ENCODE results near the gene NOD2. TPM values are rescaled to one million over a fixed set of nuclear protein-coding genes. Genes with fewer than 3 reads are reported as not detected.

Gene NOD2
- total RNA-seq, 1 experiment from 2014 or later: 5.4 TPM

DNA sequence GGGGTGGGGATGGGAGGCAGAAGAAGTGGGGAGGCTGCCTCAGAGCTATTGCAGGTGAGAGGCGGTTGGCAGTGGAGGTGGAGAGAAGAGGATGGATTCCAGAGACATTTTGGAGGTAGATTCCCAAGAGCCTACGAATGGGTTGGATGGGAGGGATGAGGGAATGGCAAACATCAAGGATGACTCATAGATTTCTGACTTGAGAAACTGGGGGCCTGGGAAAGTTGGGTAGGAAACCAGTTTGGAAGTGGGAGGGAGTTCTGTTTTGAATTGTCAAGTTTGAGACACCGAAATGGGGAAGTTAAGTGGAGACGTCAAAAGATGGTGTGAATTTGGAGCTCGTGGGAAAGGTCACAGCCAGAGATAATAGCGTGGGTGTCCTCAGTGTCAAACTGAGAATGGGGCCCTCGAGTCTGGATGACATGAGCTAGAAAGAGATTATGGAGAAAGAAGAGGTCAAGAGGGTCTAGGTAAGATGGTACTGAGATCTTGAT is 42.3 kb downstream of the NOD2 start (continued):
- TF ChIP-seq YY1 (IDR thresholded peaks at IDR 0.05; ENCODE audit: extremely low read depth, insufficient replicate concordance, low read depth, low read length) (no peak), CBX3 (IDR thresholded peaks at IDR 0.05; ENCODE audit: low read depth) (no peak), SP1 (IDR thresholded peaks at IDR 0.05; ENCODE audit: low read depth) (no peak), SIN3A (IDR thresholded peaks at IDR 0.05; ENCODE audit: low read depth) (no peak), SRF (IDR thresholded peaks at IDR 0.05; ENCODE audit: low read depth) (no peak), CEBPB (IDR thresholded peaks at IDR 0.05; ENCODE audit: low read depth) (no peak), EGR1 (IDR thresholded peaks at IDR 0.05; ENCODE audit: low read depth) (no peak)
- TF ChIP-seq, protein P1, sequence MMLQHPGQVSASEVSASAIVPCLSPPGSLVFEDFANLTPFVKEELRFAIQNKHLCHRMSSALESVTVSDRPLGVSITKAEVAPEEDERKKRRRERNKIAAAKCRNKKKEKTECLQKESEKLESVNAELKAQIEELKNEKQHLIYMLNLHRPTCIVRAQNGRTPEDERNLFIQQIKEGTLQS (IDR thresholded peaks at IDR 0.05): no peak

DNA sequence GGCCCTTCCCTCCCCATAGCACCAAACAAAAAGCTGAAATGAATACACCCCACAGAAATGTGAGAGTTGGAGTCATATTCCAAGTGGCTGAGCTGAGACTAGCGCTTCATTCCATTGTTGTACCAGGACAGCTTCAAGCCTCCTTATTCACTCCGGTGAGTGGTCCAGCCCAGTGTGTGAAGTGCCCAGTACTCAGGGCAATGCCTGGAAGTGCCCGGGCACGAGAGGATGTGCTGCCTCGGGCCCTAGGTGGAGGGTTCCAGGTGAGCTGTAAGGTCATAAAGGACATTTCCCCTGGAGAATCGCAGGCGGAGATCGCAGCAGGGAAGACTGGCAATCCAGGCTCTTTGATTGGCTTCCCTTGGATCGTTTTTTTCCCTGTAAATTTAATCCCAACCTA is 43.0 kb downstream of the NOD2 start:
- intact Hi-C loops (cut with micrococcal nuclease): no loop called here
- Histone ChIP-seq H3K79me2 (ENCODE audit: insufficient read depth, low read length) (no peaks in the 10 kb centered on the region), H3K9me3 (ENCODE audit: control insufficient read depth in 1 of 2, insufficient read depth in 1 of 2, low read depth in 1 of 2, low read length in 2 of 2) (no peaks in the 10 kb centered on the region), H3K9ac (ENCODE audit: low read length) (no peak overlapping the region), H3K4me3 (replicated peaks in 1 of 2; ENCODE audit: low read depth in 1 of 2, low read length in 2 of 2) (no peak overlapping the region), H3K4me2 (ENCODE audit: low read length) (no peak overlapping the region), H4K20me1 (ENCODE audit: insufficient read depth) (no peaks in the 10 kb centered on the region), H3K27ac (ENCODE audit: low read depth, low read length) (no peak overlapping the region), H2AFZ (ENCODE audit: low read depth, low read length, poor library complexity, severe bottlenecking) (no peak overlapping the region), H3K27me3 (ENCODE audit: insufficient read depth, low read length) (no peaks in the 10 kb centered on the region), H3K36me3 (ENCODE audit: control insufficient read depth in 1 of 2, insufficient read depth in 2 of 2, low read length in 2 of 2) (no peaks in the 10 kb centered on the region), H3K9me2 (ENCODE audit: insufficient read depth) (no peaks in the 10 kb centered on the region), H3K4me1 (ENCODE audit: control insufficient read depth in 1 of 2, insufficient read depth in 2 of 2, low read length in 2 of 2) (peaks cover 2 to 7% of the 10 kb centered on the region in 2 experiments; a peak in 2 of 4 replicates)
- CTCF ChIA-PET: interaction anchor here (1.3 to 1.9 kb wide), 2 partner anchors 70 to 71 kb away, joined by 4 to 6 read pairs; no protein-coding TSS in a partner anchor
- DNase-seq (ENCODE audit: low read depth, low spot score): no peak
- POLR2A ChIA-PET: no interaction called here
- RAD21 ChIA-PET (ENCODE audit: low non-redundant PET in 1 of 2, low total read pairs in 2 of 2, uncharacterized antibody in 2 of 2, unreplicated experiment in 2 of 2): no interaction called here
- no peak for ATAC-seq
- no peak for TF ChIP-seq CBX3 (IDR thresholded peaks at IDR 0.05; ENCODE audit: low read depth)
- TF ChIP-seq, protein P2, sequence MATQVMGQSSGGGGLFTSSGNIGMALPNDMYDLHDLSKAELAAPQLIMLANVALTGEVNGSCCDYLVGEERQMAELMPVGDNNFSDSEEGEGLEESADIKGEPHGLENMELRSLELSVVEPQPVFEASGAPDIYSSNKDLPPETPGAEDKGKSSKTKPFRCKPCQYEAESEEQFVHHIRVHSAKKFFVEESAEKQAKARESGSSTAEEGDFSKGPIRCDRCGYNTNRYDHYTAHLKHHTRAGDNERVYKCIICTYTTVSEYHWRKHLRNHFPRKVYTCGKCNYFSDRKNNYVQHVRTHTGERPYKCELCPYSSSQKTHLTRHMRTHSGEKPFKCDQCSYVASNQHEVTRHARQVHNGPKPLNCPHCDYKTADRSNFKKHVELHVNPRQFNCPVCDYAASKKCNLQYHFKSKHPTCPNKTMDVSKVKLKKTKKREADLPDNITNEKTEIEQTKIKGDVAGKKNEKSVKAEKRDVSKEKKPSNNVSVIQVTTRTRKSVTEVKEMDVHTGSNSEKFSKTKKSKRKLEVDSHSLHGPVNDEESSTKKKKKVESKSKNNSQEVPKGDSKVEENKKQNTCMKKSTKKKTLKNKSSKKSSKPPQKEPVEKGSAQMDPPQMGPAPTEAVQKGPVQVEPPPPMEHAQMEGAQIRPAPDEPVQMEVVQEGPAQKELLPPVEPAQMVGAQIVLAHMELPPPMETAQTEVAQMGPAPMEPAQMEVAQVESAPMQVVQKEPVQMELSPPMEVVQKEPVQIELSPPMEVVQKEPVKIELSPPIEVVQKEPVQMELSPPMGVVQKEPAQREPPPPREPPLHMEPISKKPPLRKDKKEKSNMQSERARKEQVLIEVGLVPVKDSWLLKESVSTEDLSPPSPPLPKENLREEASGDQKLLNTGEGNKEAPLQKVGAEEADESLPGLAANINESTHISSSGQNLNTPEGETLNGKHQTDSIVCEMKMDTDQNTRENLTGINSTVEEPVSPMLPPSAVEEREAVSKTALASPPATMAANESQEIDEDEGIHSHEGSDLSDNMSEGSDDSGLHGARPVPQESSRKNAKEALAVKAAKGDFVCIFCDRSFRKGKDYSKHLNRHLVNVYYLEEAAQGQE (IDR thresholded peaks at IDR 0.05; ENCODE audit: low read depth): no peak
- no peak for TF ChIP-seq TCF7L2 (IDR thresholded peaks at IDR 0.05; ENCODE audit: borderline replicate concordance, extremely low read depth, insufficient read depth, insufficient read length)
- TF ChIP-seq SIN3A (IDR thresholded peaks at IDR 0.05; ENCODE audit: low read depth): no peak
- TF ChIP-seq RAD21 (IDR thresholded peaks at IDR 0.05; ENCODE audit: low read depth): no peak
- TF ChIP-seq, protein P3, sequence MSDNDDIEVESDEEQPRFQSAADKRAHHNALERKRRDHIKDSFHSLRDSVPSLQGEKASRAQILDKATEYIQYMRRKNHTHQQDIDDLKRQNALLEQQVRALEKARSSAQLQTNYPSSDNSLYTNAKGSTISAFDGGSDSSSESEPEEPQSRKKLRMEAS (IDR thresholded peaks at IDR 0.05): no peak
- no peak for TF ChIP-seq POLR2AphosphoS5 (IDR thresholded peaks at IDR 0.05; ENCODE audit: low read depth, low read length)
- no peak for TF ChIP-seq ZNF274 (IDR thresholded peaks at IDR 0.05; ENCODE audit: low read depth, low read length)
- TF ChIP-seq, protein P4, sequence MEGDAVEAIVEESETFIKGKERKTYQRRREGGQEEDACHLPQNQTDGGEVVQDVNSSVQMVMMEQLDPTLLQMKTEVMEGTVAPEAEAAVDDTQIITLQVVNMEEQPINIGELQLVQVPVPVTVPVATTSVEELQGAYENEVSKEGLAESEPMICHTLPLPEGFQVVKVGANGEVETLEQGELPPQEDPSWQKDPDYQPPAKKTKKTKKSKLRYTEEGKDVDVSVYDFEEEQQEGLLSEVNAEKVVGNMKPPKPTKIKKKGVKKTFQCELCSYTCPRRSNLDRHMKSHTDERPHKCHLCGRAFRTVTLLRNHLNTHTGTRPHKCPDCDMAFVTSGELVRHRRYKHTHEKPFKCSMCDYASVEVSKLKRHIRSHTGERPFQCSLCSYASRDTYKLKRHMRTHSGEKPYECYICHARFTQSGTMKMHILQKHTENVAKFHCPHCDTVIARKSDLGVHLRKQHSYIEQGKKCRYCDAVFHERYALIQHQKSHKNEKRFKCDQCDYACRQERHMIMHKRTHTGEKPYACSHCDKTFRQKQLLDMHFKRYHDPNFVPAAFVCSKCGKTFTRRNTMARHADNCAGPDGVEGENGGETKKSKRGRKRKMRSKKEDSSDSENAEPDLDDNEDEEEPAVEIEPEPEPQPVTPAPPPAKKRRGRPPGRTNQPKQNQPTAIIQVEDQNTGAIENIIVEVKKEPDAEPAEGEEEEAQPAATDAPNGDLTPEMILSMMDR (IDR thresholded peaks at IDR 0.05 in 2 of 3, conservative IDR thresholded peaks at IDR 0.05 in 1 of 3; ENCODE audit: borderline replicate concordance in 1 of 3, insufficient read depth in 1 of 3, low read depth in 2 of 3, low read length in 2 of 3): no peak
- no peak for TF ChIP-seq EZH2 (IDR thresholded peaks at IDR 0.05)
- no peak for TF ChIP-seq ZFX (IDR thresholded peaks at IDR 0.05)
- BruUV-seq (replicated peaks): no TSS peak
